ENCODE data around the gene EDC4. TPM values are rescaled to one million over a fixed set of nuclear protein-coding genes. Genes with fewer than 3 reads are reported as not detected.
A peak's percentile ranks its signal among the peaks of the same experiment; 100 is the strongest.
"Not testable (repeated sequence)": the region's sequence is repeated elsewhere in the genome, so short reads cannot be mapped to it uniquely, and the experiment has no call there.

Gene EDC4
- total RNA-seq, 2 experiments from 2014 or later: 114 to 128 TPM

GRCh38 chr16:67897231-67897630 is 24.4 kb downstream of the EDC4 start:
- Mint-ChIP-seq H3K9me3 (no peaks in the 10 kb centered on the region), H3K27ac (no peak overlapping the region), H3K27me3 (no peaks in the 10 kb centered on the region), H3K36me3 (ENCODE audit: low read depth) (peaks cover 2% of the 10 kb centered on the region), H3K4me1 (peaks cover 33% of the 10 kb centered on the region), H3K4me3 (no peak overlapping the region)
- ChIA-PET CTCF (interaction anchor here (0.6 to 1.8 kb wide), 6 partner anchors 13 to 81 kb away, joined by 3 to 6 read pairs (median 3); no protein-coding TSS in a partner anchor), POLR2A (no interaction called here)
- no peak for DNase-seq

- H3K27ac Mint-ChIP-seq: no peak overlapping the region
- no peak overlapping the region for H3K4me3 Mint-ChIP-seq
- ChIA-PET POLR2A (no interaction called here), CTCF (no interaction called here)
- no peak for DNase-seq
- H3K27me3 Mint-ChIP-seq: no peaks in the 10 kb centered on the region
- H3K36me3 Mint-ChIP-seq (ENCODE audit: low read depth): peaks cover 2% of the 10 kb centered on the region
- no peaks in the 10 kb centered on the region for H3K9me3 Mint-ChIP-seq
- H3K4me1 Mint-ChIP-seq: peaks cover 12% of the 10 kb centered on the region
Observed at GRCh38 chr16:67901734-67902133, 28.9 kb downstream of the EDC4 start.

GRCh38 chr16:67902831-67903230 is 30.0 kb downstream of the EDC4 start:
- peak overlapping the region; percentile 46 for H3K27ac Mint-ChIP-seq
- no peak overlapping the region for H3K4me3 Mint-ChIP-seq
- peaks cover 2% of the 10 kb centered on the region for H3K36me3 Mint-ChIP-seq (ENCODE audit: low read depth)
- no peak for DNase-seq
- no peaks in the 10 kb centered on the region for H3K9me3 Mint-ChIP-seq
- H3K27me3 Mint-ChIP-seq: no peaks in the 10 kb centered on the region
- CTCF ChIA-PET: interaction anchor here (0.9 kb wide), 1 partner anchor 16 kb away, joined by 3 read pairs; no protein-coding TSS in a partner anchor
- H3K4me1 Mint-ChIP-seq: peaks cover 10% of the 10 kb centered on the region
- POLR2A ChIA-PET: no interaction called here

GRCh38 chr16:67907397-67908180 is 34.7 kb downstream of the EDC4 start:
- H3K4me3 Mint-ChIP-seq: no peak overlapping the region
- no peaks in the 10 kb centered on the region for H3K27me3 Mint-ChIP-seq
- peaks cover 21% of the 10 kb centered on the region for H3K4me1 Mint-ChIP-seq
- peaks cover 11% of the 10 kb centered on the region for H3K36me3 Mint-ChIP-seq (ENCODE audit: low read depth)
- CTCF ChIA-PET: interaction anchor here (1.3 to 1.5 kb wide), 2 partner anchors 91 to 133 kb away, joined by 3 to 5 read pairs (median 3); no protein-coding TSS in a partner anchor
- no peaks in the 10 kb centered on the region for H3K9me3 Mint-ChIP-seq
- no peak for DNase-seq
- peak overlapping the region; percentile 31 for H3K27ac Mint-ChIP-seq
- POLR2A ChIA-PET: interaction anchor here (0.6 kb wide), 1 partner anchor 81 kb away, joined by 3 read pairs; no protein-coding TSS in a partner anchor

- H3K4me3 Mint-ChIP-seq: no peak overlapping the region
- CTCF ChIA-PET: interaction anchor here (1.5 to 2.5 kb wide), 2 partner anchors 11 to 93 kb away, joined by 5 to 8 read pairs; no protein-coding TSS in a partner anchor
- no peaks in the 10 kb centered on the region for H3K27me3 Mint-ChIP-seq
- POLR2A ChIA-PET: no interaction called here
- H3K4me1 Mint-ChIP-seq: peaks cover 21% of the 10 kb centered on the region
- H3K27ac Mint-ChIP-seq: no peak overlapping the region
- no peaks in the 10 kb centered on the region for H3K9me3 Mint-ChIP-seq
- peaks cover 12% of the 10 kb centered on the region for H3K36me3 Mint-ChIP-seq (ENCODE audit: low read depth)
- no peak for DNase-seq
Observed at GRCh38 chr16:67909056-67909742, 36.3 kb downstream of the EDC4 start.

- Mint-ChIP-seq H3K4me3 (no peak overlapping the region), H3K27me3 (no peaks in the 10 kb centered on the region), H3K9me3 (no peaks in the 10 kb centered on the region), H3K36me3 (ENCODE audit: low read depth) (peaks cover 12% of the 10 kb centered on the region), H3K27ac (peak overlapping the region; percentile 48), H3K4me1 (peaks cover 19% of the 10 kb centered on the region)
- ChIA-PET POLR2A (no interaction called here), CTCF (interaction anchor here (0.8 to 2.6 kb wide), 8 partner anchors 10 to 389 kb away, joined by 3 to 8 read pairs (median 6); no protein-coding TSS in a partner anchor)
- DNase-seq: peak; percentile 45
Observed at GRCh38 chr16:67910158-67910557, 37.3 kb downstream of the EDC4 start.

- H3K27ac Mint-ChIP-seq: no peak overlapping the region
- POLR2A ChIA-PET: no interaction called here
- H3K9me3 Mint-ChIP-seq: no peaks in the 10 kb centered on the region
- no peak for DNase-seq
- CTCF ChIA-PET: interaction anchor here (0.7 to 3.0 kb wide), 10 partner anchors 14 to 851 kb away, joined by 3 to 16 read pairs (median 4); no protein-coding TSS in a partner anchor
- H3K4me3 Mint-ChIP-seq: no peak overlapping the region
- peaks cover 5% of the 10 kb centered on the region for H3K36me3 Mint-ChIP-seq (ENCODE audit: low read depth)
- H3K4me1 Mint-ChIP-seq: peaks cover 27% of the 10 kb centered on the region
- H3K27me3 Mint-ChIP-seq: no peaks in the 10 kb centered on the region
Observed at GRCh38 chr16:67914758-67915495, 42.1 kb downstream of the EDC4 start.

- DNase-seq; H3K27me3 Mint-ChIP-seq; H3K27ac Mint-ChIP-seq; H3K36me3 Mint-ChIP-seq (ENCODE audit: low read depth); POLR2A ChIA-PET; H3K4me3 Mint-ChIP-seq; H3K9me3 Mint-ChIP-seq: not testable (repeated sequence)
- peaks cover 23% of the 10 kb centered on the region for H3K4me1 Mint-ChIP-seq
- CTCF ChIA-PET: interaction anchor here (0.7 to 3.0 kb wide), 6 partner anchors 14 to 852 kb away, joined by 3 to 16 read pairs (median 4); no protein-coding TSS in a partner anchor
Observed at GRCh38 chr16:67915496-67915769, 42.6 kb downstream of the EDC4 start.

- Mint-ChIP-seq H3K9me3 (no peaks in the 10 kb centered on the region), H3K27me3 (no peaks in the 10 kb centered on the region), H3K36me3 (ENCODE audit: low read depth) (peaks cover 2% of the 10 kb centered on the region), H3K4me3 (no peak overlapping the region), H3K4me1 (peaks cover 19% of the 10 kb centered on the region), H3K27ac (peak overlapping the region; percentile 26)
- DNase-seq: no peak
- ChIA-PET POLR2A (no interaction called here), CTCF (interaction anchor here (0.7 to 3.0 kb wide), 6 partner anchors 11 to 100 kb away, joined by 3 to 16 read pairs (median 4); no protein-coding TSS in a partner anchor)
Observed at GRCh38 chr16:67915831-67916723, 43.2 kb downstream of the EDC4 start.

- ChIA-PET CTCF (interaction anchor here (0.8 to 1.6 kb wide), 9 partner anchors 10 to 396 kb away, joined by 3 to 9 read pairs (median 4); partner anchors contain the start of gene CTRL), POLR2A (no interaction called here)
- H3K27ac Mint-ChIP-seq: peak overlapping the region; percentile 1
- H3K36me3 Mint-ChIP-seq (ENCODE audit: low read depth): peaks cover 2% of the 10 kb centered on the region
- H3K27me3 Mint-ChIP-seq: no peaks in the 10 kb centered on the region
- H3K4me3 Mint-ChIP-seq: no peak overlapping the region
- DNase-seq: no peak
- H3K4me1 Mint-ChIP-seq: peaks cover 24% of the 10 kb centered on the region
- no peaks in the 10 kb centered on the region for H3K9me3 Mint-ChIP-seq
Observed at GRCh38 chr16:67917140-67917851, 44.4 kb downstream of the EDC4 start.

- no peak for DNase-seq
- Mint-ChIP-seq H3K9me3 (no peaks in the 10 kb centered on the region), H3K27ac (peak overlapping the region; percentile 1), H3K27me3 (no peaks in the 10 kb centered on the region), H3K36me3 (ENCODE audit: low read depth) (peaks cover 2% of the 10 kb centered on the region), H3K4me1 (peaks cover 24% of the 10 kb centered on the region), H3K4me3 (no peak overlapping the region)
- POLR2A ChIA-PET: no interaction called here
- CTCF ChIA-PET: interaction anchor here (0.8 to 3.3 kb wide), 7 partner anchors 10 to 397 kb away, joined by 3 to 12 read pairs (median 5); partner anchors contain the start of gene CTRL
Observed at GRCh38 chr16:67917852-67918236, 45.0 kb downstream of the EDC4 start.
